ENCODE measurements around the gene CYP27B1. TPM values are rescaled to one million over a fixed set of nuclear protein-coding genes. Genes with fewer than 3 reads are reported as not detected.

The CYP27B1 gene
- total and polyA plus RNA-seq, 4 donors, result 0.05 to 1.6 (median 0.17) TPM

DNA sequence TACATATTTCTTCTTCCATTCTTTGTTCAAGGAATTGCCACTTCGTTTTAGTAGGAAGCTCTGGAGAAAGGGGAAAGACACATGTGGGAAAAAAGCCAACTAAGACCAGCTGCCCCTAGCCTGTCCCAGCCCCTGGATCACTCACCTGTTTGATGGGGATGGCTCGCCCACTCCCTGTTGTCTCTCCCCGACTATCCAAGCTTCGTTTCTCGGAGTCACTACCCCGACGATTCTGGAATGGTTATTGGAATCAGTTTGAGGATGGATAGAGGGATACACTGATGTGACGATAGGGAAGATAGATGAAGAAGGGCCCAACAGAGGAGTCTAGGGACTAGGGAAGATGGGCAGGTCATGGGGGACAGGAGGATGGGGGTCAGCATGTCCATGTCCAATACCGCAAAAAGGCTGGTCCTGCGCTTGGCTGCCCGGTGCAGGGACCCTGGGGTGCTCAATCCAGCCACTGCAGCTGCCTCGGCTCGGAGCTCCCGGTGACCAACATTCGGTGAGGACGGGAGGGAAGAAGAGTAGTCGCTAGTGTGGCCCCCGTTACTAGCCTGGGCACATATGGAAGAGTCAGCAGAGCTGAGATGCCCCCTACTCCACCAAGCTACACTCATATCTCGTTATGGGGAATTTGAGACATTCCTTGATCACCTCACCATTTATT, 35.3 kb downstream of the CYP27B1 start:
- peaks cover 0 to 2% (median 0%) of the 10 kb centered on the region in 4 donors for H3K27me3 ChIP-seq (ENCODE audit: control insufficient read depth in 4 of 4, insufficient read depth in 4 of 4, low read length in 3 of 4)
- H3K9ac ChIP-seq (ENCODE audit: low read depth in 1 of 2, low read length in 2 of 2), result no peak overlapping the region
- DNase-seq (ENCODE audit: low spot score), result no peak
- H3K4me3 ChIP-seq (ENCODE audit: low read depth in 1 of 3, low read length in 3 of 3), result no peak overlapping the region
- H3K36me3 ChIP-seq (ENCODE audit: control insufficient read depth in 4 of 4, insufficient read depth in 3 of 4, low read depth in 1 of 4, low read length in 3 of 4), result no peaks in the 10 kb centered on the region
- WGBS, result 82% methylated on average over 19 of the region's 19 CpGs
- H3K9me3 ChIP-seq (ENCODE audit: control insufficient read depth in 4 of 4, low read length in 3 of 4), result no peaks in the 10 kb centered on the region
- no peak overlapping the region for H3K27ac ChIP-seq (ENCODE audit: low read depth in 1 of 2, low read length in 2 of 2)
- peaks cover 3 to 15% (median 8%) of the 10 kb centered on the region in 4 donors for H3K4me1 ChIP-seq (ENCODE audit: control insufficient read depth in 4 of 4, insufficient read depth in 4 of 4, low read length in 3 of 4)
- no peak for TF ChIP-seq YY1 (IDR thresholded peaks at IDR 0.05)
- no peak for TF ChIP-seq FOXA2 (IDR thresholded peaks at IDR 0.05)
- TF ChIP-seq, protein P1, sequence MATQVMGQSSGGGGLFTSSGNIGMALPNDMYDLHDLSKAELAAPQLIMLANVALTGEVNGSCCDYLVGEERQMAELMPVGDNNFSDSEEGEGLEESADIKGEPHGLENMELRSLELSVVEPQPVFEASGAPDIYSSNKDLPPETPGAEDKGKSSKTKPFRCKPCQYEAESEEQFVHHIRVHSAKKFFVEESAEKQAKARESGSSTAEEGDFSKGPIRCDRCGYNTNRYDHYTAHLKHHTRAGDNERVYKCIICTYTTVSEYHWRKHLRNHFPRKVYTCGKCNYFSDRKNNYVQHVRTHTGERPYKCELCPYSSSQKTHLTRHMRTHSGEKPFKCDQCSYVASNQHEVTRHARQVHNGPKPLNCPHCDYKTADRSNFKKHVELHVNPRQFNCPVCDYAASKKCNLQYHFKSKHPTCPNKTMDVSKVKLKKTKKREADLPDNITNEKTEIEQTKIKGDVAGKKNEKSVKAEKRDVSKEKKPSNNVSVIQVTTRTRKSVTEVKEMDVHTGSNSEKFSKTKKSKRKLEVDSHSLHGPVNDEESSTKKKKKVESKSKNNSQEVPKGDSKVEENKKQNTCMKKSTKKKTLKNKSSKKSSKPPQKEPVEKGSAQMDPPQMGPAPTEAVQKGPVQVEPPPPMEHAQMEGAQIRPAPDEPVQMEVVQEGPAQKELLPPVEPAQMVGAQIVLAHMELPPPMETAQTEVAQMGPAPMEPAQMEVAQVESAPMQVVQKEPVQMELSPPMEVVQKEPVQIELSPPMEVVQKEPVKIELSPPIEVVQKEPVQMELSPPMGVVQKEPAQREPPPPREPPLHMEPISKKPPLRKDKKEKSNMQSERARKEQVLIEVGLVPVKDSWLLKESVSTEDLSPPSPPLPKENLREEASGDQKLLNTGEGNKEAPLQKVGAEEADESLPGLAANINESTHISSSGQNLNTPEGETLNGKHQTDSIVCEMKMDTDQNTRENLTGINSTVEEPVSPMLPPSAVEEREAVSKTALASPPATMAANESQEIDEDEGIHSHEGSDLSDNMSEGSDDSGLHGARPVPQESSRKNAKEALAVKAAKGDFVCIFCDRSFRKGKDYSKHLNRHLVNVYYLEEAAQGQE (IDR thresholded peaks at IDR 0.05), result no peak
- TF ChIP-seq FOXA1 (IDR thresholded peaks at IDR 0.05), result no peak
- no peak for TF ChIP-seq ZBTB33 (IDR thresholded peaks at IDR 0.05)
- TF ChIP-seq, protein P2, sequence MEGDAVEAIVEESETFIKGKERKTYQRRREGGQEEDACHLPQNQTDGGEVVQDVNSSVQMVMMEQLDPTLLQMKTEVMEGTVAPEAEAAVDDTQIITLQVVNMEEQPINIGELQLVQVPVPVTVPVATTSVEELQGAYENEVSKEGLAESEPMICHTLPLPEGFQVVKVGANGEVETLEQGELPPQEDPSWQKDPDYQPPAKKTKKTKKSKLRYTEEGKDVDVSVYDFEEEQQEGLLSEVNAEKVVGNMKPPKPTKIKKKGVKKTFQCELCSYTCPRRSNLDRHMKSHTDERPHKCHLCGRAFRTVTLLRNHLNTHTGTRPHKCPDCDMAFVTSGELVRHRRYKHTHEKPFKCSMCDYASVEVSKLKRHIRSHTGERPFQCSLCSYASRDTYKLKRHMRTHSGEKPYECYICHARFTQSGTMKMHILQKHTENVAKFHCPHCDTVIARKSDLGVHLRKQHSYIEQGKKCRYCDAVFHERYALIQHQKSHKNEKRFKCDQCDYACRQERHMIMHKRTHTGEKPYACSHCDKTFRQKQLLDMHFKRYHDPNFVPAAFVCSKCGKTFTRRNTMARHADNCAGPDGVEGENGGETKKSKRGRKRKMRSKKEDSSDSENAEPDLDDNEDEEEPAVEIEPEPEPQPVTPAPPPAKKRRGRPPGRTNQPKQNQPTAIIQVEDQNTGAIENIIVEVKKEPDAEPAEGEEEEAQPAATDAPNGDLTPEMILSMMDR (IDR thresholded peaks at IDR 0.05; ENCODE audit: low read depth, low read length, missing input control), result no peak
- no peak for TF ChIP-seq TAF1 (conservative IDR thresholded peaks at IDR 0.05)
- no peak for TF ChIP-seq RXRA (IDR thresholded peaks at IDR 0.05)

DNA sequence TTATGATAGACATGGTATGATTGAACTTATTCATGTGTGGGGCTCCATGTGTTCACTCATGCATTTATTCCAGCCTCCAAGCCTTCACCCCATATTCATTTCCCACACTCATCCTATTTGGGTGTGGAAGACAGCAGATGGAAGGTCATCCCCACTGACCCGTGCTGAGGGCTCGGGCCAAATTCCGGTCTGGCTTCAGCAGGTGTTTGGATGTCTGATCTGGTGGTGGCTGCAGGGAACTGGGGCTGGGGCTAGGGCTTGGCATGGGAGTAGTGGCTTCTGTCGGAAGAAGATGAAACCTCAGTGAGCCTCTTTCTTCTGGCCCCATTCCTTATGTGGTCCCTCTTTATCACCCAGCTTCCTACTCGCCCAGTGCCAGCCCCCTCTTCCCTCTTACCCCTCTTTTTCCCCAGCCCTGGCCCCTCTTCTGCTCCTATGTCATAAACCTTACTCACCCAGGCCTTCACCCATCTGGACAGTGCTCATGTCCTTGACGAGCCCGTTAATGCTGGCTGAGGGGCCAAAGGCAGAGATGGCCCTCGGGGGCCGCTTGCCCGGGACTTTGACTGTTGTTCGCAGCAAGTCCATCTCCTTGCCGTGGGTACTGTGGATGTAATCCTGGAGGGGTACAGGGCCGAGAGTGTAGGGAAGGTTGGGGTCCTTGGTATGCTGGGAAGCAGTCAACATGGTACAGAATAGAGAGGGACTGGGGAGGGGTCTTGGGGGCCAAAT, 36.4 kb downstream of the CYP27B1 start:
- no peaks in the 10 kb centered on the region for H3K36me3 ChIP-seq (ENCODE audit: control insufficient read depth in 4 of 4, insufficient read depth in 3 of 4, low read depth in 1 of 4, low read length in 3 of 4)
- no peaks in the 10 kb centered on the region for H3K27me3 ChIP-seq (ENCODE audit: control insufficient read depth in 4 of 4, insufficient read depth in 4 of 4, low read length in 3 of 4)
- TF ChIP-seq RXRA (IDR thresholded peaks at IDR 0.05), result no peak
- no peak for TF ChIP-seq GABPA (IDR thresholded peaks at IDR 0.05 in 1 of 2, conservative IDR thresholded peaks at IDR 0.05 in 1 of 2)
- no peak for TF ChIP-seq SP1 (IDR thresholded peaks at IDR 0.05)
- TF ChIP-seq, protein P2 (IDR thresholded peaks at IDR 0.05; ENCODE audit: low read depth, low read length, missing input control), result no peak
- no peak for TF ChIP-seq HNF4G (IDR thresholded peaks at IDR 0.05)
- no peak for TF ChIP-seq TAF1 (conservative IDR thresholded peaks at IDR 0.05)
- no peak for TF ChIP-seq HNF4A (conservative IDR thresholded peaks at IDR 0.05)
- TF ChIP-seq YY1 (IDR thresholded peaks at IDR 0.05), result no peak
- TF ChIP-seq, protein P3, sequence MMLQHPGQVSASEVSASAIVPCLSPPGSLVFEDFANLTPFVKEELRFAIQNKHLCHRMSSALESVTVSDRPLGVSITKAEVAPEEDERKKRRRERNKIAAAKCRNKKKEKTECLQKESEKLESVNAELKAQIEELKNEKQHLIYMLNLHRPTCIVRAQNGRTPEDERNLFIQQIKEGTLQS (IDR thresholded peaks at IDR 0.05), result no peak
- no peak for TF ChIP-seq FOXA1 (IDR thresholded peaks at IDR 0.05)
- no peak overlapping the region for H3K27ac ChIP-seq (ENCODE audit: low read depth in 1 of 2, low read length in 2 of 2)
- no peak for DNase-seq (ENCODE audit: low spot score)
- peaks cover 3 to 14% (median 9%) of the 10 kb centered on the region in 4 donors for H3K4me1 ChIP-seq (ENCODE audit: control insufficient read depth in 4 of 4, insufficient read depth in 4 of 4, low read length in 3 of 4)
- 83% methylated on average over 13 of the region's 13 CpGs for WGBS
- H3K9ac ChIP-seq (ENCODE audit: low read depth in 1 of 2, low read length in 2 of 2), result no peak overlapping the region
- H3K9me3 ChIP-seq (ENCODE audit: control insufficient read depth in 4 of 4, low read length in 3 of 4), result no peaks in the 10 kb centered on the region
- H3K4me3 ChIP-seq (ENCODE audit: low read depth in 1 of 3, low read length in 3 of 3), result no peak overlapping the region

Measured in liver (tissue), 9 donors.